Neural cell (in vitro differentiated cells): ENCODE measurements around the gene GLB1L3.

Source experiments
- EZH2 ChIP-seq: fragments of 200-600, 300-800 bp; shearing (Covaris generic), sonication (generic); IDR thresholded peaks from 2 replicates; pipeline ENCODE4 v1.6.1; 2014; ENCODE audit warnings: antibody characterized with exemption, low read length, borderline replicate concordance, mild to moderate bottlenecking; ENCODE audit not compliant: insufficient read depth, poor library complexity, severe bottlenecking
- RAD21 ChIP-seq: fragments of 450-650 bp; conservative IDR thresholded peaks from 2 replicates; pipeline ENCODE4 v1.6.1; 2014; ENCODE audit warnings: antibody characterized with exemption, mild to moderate bottlenecking, moderate library complexity
- TF ChIP-seq, protein P1 (sequence below): fragments of 450-650 bp; IDR thresholded peaks from 2 replicates; pipeline ENCODE4 v1.5.1; 2014; ENCODE audit warnings: antibody characterized with exemption, mild to moderate bottlenecking, moderate library complexity; ENCODE audit not compliant: poor library complexity, severe bottlenecking

DNA sequence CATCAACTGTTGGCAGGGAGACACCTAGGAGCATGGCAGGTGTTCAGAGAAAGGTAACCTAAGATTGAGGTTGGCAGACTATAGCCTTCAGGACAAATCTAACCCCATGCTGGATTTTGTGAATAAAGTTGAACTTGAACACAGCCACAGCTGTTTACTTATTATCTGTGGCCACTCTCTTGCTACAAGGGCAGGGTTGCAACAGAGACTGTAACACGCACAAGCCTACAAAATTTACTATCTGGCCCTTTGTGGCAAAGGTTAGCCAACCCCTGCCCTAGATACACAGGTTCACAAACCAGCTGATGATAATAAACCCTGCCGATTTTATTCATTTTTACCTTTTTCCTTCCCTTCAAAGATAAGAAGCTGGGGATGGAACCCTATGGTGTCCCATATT is 25.5 kb upstream of the GLB1L3 start:
- TF ChIP-seq RAD21 (no peak), EZH2 (no peak)
- TF ChIP-seq, protein P1, sequence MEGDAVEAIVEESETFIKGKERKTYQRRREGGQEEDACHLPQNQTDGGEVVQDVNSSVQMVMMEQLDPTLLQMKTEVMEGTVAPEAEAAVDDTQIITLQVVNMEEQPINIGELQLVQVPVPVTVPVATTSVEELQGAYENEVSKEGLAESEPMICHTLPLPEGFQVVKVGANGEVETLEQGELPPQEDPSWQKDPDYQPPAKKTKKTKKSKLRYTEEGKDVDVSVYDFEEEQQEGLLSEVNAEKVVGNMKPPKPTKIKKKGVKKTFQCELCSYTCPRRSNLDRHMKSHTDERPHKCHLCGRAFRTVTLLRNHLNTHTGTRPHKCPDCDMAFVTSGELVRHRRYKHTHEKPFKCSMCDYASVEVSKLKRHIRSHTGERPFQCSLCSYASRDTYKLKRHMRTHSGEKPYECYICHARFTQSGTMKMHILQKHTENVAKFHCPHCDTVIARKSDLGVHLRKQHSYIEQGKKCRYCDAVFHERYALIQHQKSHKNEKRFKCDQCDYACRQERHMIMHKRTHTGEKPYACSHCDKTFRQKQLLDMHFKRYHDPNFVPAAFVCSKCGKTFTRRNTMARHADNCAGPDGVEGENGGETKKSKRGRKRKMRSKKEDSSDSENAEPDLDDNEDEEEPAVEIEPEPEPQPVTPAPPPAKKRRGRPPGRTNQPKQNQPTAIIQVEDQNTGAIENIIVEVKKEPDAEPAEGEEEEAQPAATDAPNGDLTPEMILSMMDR: no peak
